CD4-positive, alpha-beta T cell treated with Interleukin-17A for 1 hour (primary cell): ENCODE measurements around the gene SYCE1.

Source experiments
- DNase-seq: peaks from one replicate; pipeline ENCODE4 v3.0.0-alpha.2; 2020

Gene SYCE1

GRCh38 chr10:133511408-133511807, 54.0 kb downstream of the SYCE1 start:
- no peak for DNase-seq

GRCh38 chr10:133509700-133510099, 55.7 kb downstream of the SYCE1 start:
- DNase-seq, result no peak
